NCI-H2196 treated with DMSO at 0.1 percent for 48 hours (cell line): ENCODE data around the gene ARMC9.
"Not testable (repeated sequence)": the region's sequence is repeated elsewhere in the genome, so short reads cannot be mapped to it uniquely, and the experiment has no call there.

Source experiments
- DNase-seq: peaks from one replicate; lab custom pipeline; 2025; ENCODE audit not compliant: unreplicated experiment; lab: John Stamatoyannopoulos, UW

Gene ARMC9

GRCh38 chr2:231182513-231182899 lies 15.9 kb upstream of the ARMC9 start:
- DNase-seq = no peak

GRCh38 chr2:231183851-231184250 lies 14.6 kb upstream of the ARMC9 start:
- no peak for DNase-seq

GRCh38 chr2:231184319-231184718 lies 14.1 kb upstream of the ARMC9 start:
- DNase-seq = no peak

GRCh38 chr2:231185050-231185725 lies 13.2 kb upstream of the ARMC9 start:
- no peak for DNase-seq

- DNase-seq = no peak
Observed at GRCh38 chr2:231185886-231186285, 12.5 kb upstream of the ARMC9 start.

- DNase-seq = no peak
Observed at GRCh38 chr2:231186325-231186724, 12.1 kb upstream of the ARMC9 start.

- no peak for DNase-seq
Observed at GRCh38 chr2:231187736-231188505, 10.5 kb upstream of the ARMC9 start.

- no peak for DNase-seq
Observed at GRCh38 chr2:231188506-231189170, 9.8 kb upstream of the ARMC9 start.

- no peak for DNase-seq
Observed at GRCh38 chr2:231189171-231189530, 9.3 kb upstream of the ARMC9 start.

- DNase-seq = no peak
Observed at GRCh38 chr2:231189571-231190495, 8.6 kb upstream of the ARMC9 start.

GRCh38 chr2:231190531-231191197 lies 7.8 kb upstream of the ARMC9 start:
- no peak for DNase-seq

GRCh38 chr2:231191896-231192872 lies 6.2 kb upstream of the ARMC9 start:
- no peak for DNase-seq

GRCh38 chr2:231193216-231193615 lies 5.2 kb upstream of the ARMC9 start:
- no peak for DNase-seq

GRCh38 chr2:231196592-231196991 lies 1.8 kb upstream of the ARMC9 start:
- no peak for DNase-seq

GRCh38 chr2:231197196-231197595 lies 1.2 kb upstream of the ARMC9 start:
- not testable (repeated sequence) for DNase-seq

GRCh38 chr2:231197706-231198290 lies 633 bp upstream of the ARMC9 start:
- no peak for DNase-seq

GRCh38 chr2:231199219-231199618 lies 788 bp downstream of the ARMC9 start:
- no peak for DNase-seq

- no peak for DNase-seq
Observed at GRCh38 chr2:231200805-231201474, 2.5 kb downstream of the ARMC9 start.

GRCh38 chr2:231201475-231201814 lies 3.0 kb downstream of the ARMC9 start:
- DNase-seq = no peak
